ENCODE measurements around the gene OSCP1. TPM values are rescaled to one million over a fixed set of nuclear protein-coding genes. Genes with fewer than 3 reads are reported as not detected.

The OSCP1 gene
- total and polyA plus RNA-seq, 4 donors, result 4.2 to 8.6 (median 6.7) TPM

DNA sequence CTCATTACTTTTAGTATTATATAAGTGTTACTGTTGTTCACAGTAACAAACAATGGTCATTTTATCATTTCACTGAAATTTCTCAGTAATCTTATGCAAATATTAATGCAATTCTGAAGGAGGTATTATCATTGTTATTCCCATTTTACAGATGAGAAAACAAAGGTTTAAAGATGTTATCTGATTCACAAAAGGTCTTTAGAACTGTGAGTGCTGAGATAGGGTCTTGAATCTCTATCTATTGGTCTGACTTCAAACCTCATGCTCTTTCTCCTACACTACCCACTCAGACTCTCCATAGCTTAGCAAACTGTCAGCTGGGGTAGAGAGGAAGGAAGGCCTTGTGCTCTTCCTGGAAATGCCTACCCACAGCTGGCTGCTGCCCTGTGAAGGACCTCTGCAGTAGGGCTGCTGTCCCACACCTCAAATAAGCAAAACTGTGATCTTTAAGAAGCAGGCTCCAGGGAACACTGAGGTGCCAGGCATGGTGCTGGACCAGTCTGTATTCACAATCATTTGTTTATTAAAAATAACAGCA lies 6.2 kb upstream of the OSCP1 start:
- DNase-seq (no peak), ATAC-seq (ENCODE audit: low FRiP score) (no peak)
- Histone ChIP-seq H3K4me1 (ENCODE audit: control insufficient read depth in 1 of 2, insufficient read depth in 2 of 2, low read length in 2 of 2) (no peaks in the 10 kb centered on the region), H3K27ac (ENCODE audit: low read depth in 1 of 2, low read length in 2 of 2) (no peak overlapping the region), H3K27me3 (ENCODE audit: control insufficient read depth in 1 of 2, insufficient read depth in 2 of 2, low read length in 1 of 2) (no peaks in the 10 kb centered on the region), H3K9me3 (ENCODE audit: control insufficient read depth, low read length) (no peaks in the 10 kb centered on the region), H3K4me3 (ENCODE audit: low read length in 2 of 2) (no peak overlapping the region), H3K36me3 (ENCODE audit: control insufficient read depth in 1 of 2, insufficient read depth in 2 of 2, low read length in 1 of 2) (peaks cover 0 to 19% of the 10 kb centered on the region in 2 donors)
- intact Hi-C loops (cut with DNase I), result no loop called here

DNA sequence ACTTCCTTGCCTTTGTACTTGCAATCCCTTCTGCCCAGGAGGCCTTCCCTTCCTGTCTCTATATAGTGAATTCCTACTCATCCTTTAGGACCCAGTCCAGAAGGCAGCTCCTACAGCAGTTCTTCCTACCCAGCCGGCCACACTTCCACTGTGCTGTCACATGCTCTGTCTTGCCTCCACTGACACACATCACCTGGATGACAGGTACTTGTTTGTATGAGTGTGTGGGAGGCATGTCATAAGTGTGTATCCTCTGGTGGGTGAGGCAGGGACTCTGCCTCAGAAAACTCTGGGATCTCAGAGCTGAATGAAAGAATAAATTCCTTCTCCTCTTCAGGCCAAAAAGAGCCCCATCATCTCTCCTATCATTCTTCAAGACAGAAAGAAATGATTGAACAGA lies 5.1 kb upstream of the OSCP1 start:
- peaks cover 0 to 13% of the 10 kb centered on the region in 2 donors for H3K36me3 ChIP-seq (ENCODE audit: control insufficient read depth in 1 of 2, insufficient read depth in 2 of 2, low read length in 1 of 2)
- intact Hi-C loops (cut with DNase I), result no loop called here
- 84 to 86% methylated on average over 1 of the region's 1 CpG for WGBS, 2 donors

DNA sequence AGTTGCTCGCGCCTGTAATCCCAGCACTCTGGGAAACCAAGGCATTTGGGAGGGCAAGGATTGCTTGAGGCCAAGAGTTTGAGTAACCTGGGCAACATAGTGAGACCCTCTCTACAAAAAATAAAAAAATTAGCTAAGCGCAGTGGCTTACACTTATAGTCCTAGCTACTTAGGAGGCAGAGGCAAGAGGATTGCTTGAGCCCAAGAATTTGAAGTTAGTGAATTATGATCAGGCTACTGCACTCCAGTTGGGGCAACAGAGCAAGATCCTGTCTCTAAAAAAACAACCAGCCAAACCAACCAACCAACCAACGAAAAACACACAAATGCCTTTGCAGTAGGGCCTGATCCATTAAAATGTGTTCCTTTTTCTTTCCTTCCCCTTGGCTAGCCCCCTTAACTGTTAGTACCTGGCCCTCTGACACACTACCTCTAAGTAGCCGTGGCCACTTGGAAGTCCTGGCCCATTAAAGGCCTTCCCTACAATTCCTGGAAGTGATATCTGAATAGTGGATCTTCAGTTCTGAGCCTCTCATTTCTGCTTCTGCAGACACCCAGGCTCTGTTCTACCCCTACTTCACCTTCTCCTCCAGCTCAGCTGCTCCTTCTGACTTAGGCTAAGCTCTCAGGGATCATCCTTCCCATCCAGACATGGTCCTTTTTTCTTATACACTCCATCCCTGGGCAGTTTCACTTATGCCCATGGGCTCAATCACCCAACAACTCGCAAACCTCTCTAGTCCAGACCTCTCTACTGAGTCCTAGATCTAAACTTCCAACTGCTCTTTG lies 3.5 kb upstream of the OSCP1 start:
- H3K36me3 ChIP-seq (ENCODE audit: control insufficient read depth in 1 of 2, insufficient read depth in 2 of 2, low read length in 1 of 2), result peaks cover 0 to 11% of the 10 kb centered on the region in 2 donors
- no peak overlapping the region for H3K27ac ChIP-seq (ENCODE audit: low read depth in 1 of 2, low read length in 2 of 2)
- no peaks in the 10 kb centered on the region for H3K4me1 ChIP-seq (ENCODE audit: control insufficient read depth in 1 of 2, insufficient read depth in 2 of 2, low read length in 2 of 2)
- H3K27me3 ChIP-seq (ENCODE audit: control insufficient read depth in 1 of 2, insufficient read depth in 2 of 2, low read length in 1 of 2), result no peaks in the 10 kb centered on the region
- DNase-seq (no peak), ATAC-seq (ENCODE audit: low FRiP score) (no peak)
- H3K4me3 ChIP-seq (ENCODE audit: low read length in 2 of 2), result no peak overlapping the region
- WGBS, 2 donors, result 89 to 91% methylated on average over 6 of the region's 6 CpGs
- no peaks in the 10 kb centered on the region for H3K9me3 ChIP-seq (ENCODE audit: control insufficient read depth, low read length)
- intact Hi-C loops (cut with DNase I), result no loop called here

More for the DNA sequence above, 5.1 kb upstream of the OSCP1 start:
- Histone ChIP-seq H3K27me3 (ENCODE audit: control insufficient read depth in 1 of 2, insufficient read depth in 2 of 2, low read length in 1 of 2) (no peaks in the 10 kb centered on the region), H3K4me3 (ENCODE audit: low read length in 2 of 2) (no peak overlapping the region), H3K9me3 (ENCODE audit: control insufficient read depth, low read length) (no peaks in the 10 kb centered on the region), H3K4me1 (ENCODE audit: control insufficient read depth in 1 of 2, insufficient read depth in 2 of 2, low read length in 2 of 2) (no peaks in the 10 kb centered on the region), H3K27ac (ENCODE audit: low read depth in 1 of 2, low read length in 2 of 2) (no peak overlapping the region)
- no peak for DNase-seq
- ATAC-seq (ENCODE audit: low FRiP score), result no peak

DNA sequence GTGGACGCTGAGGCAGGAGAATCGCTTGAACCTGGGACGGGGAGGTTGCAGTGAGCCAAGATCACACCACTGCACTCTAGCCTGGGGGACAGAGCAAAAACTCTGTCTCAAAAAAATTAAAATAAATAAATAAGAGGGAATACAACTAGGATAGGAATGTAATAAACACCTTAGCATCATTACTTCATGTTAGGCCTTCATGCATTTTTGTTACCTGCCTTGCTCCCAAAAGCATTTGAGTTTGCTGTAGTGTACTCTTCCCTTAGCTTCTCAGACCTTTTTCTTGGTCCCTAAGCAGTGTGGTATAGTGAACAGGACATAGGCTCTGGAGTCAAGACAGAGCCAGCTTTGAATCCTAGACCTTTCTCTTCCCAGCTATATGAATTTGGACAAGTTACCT lies 2.8 kb upstream of the OSCP1 start:
- Histone ChIP-seq H3K9me3 (ENCODE audit: control insufficient read depth, low read length) (no peaks in the 10 kb centered on the region), H3K4me1 (ENCODE audit: control insufficient read depth in 1 of 2, insufficient read depth in 2 of 2, low read length in 2 of 2) (no peaks in the 10 kb centered on the region), H3K27me3 (ENCODE audit: control insufficient read depth in 1 of 2, insufficient read depth in 2 of 2, low read length in 1 of 2) (no peaks in the 10 kb centered on the region), H3K27ac (ENCODE audit: low read depth in 1 of 2, low read length in 2 of 2) (no peak overlapping the region), H3K4me3 (ENCODE audit: low read length in 2 of 2) (no peak overlapping the region), H3K36me3 (ENCODE audit: control insufficient read depth in 1 of 2, insufficient read depth in 2 of 2, low read length in 1 of 2) (peaks cover 0 to 9% of the 10 kb centered on the region in 2 donors)
- intact Hi-C loops (cut with DNase I), result no loop called here
- DNase-seq (no peak), ATAC-seq (ENCODE audit: low FRiP score) (no peak)
- 86 to 91% methylated on average over 3 of the region's 3 CpGs for WGBS, 2 donors

DNA sequence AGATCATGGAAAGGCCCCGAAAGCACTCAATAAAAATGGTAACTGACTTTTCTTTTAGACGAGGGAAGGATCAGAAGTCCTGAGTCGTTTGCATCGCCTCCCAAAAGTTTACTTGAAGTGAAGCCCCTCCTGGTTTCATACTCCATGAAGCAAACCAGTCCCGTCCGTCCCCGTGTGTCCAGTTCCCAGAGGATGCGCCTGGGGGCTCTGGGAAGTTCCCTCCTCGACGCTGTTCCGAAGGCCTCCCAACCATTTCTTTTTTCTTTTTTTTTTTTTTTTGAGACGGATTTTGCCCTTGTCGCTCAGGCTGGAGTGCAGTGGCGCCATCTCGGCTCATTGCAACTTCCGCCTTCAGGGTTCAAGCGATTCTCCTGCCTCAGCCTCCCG lies 661 bp upstream of the OSCP1 start:
- 26 to 28% methylated on average over 18 of the region's 18 CpGs for WGBS, 2 donors
- peak overlapping the region; percentile 37 to 53 for H3K4me3 ChIP-seq (ENCODE audit: low read length in 2 of 2)
- peak; percentile 39 for ATAC-seq (ENCODE audit: low FRiP score)
- H3K36me3 ChIP-seq (ENCODE audit: control insufficient read depth in 1 of 2, insufficient read depth in 2 of 2, low read length in 1 of 2), result peaks cover 0 to 1% of the 10 kb centered on the region in 2 donors
- no peaks in the 10 kb centered on the region for H3K4me1 ChIP-seq (ENCODE audit: control insufficient read depth in 1 of 2, insufficient read depth in 2 of 2, low read length in 2 of 2)
- H3K9me3 ChIP-seq (ENCODE audit: control insufficient read depth, low read length), result no peaks in the 10 kb centered on the region
- intact Hi-C loops (cut with DNase I), result no loop called here
- no peak for DNase-seq
- no peaks in the 10 kb centered on the region for H3K27me3 ChIP-seq (ENCODE audit: control insufficient read depth in 1 of 2, insufficient read depth in 2 of 2, low read length in 1 of 2)
- peak overlapping the region in 1 of 2 donors; percentile 86 for H3K27ac ChIP-seq (ENCODE audit: low read depth in 1 of 2, low read length in 2 of 2)

DNA sequence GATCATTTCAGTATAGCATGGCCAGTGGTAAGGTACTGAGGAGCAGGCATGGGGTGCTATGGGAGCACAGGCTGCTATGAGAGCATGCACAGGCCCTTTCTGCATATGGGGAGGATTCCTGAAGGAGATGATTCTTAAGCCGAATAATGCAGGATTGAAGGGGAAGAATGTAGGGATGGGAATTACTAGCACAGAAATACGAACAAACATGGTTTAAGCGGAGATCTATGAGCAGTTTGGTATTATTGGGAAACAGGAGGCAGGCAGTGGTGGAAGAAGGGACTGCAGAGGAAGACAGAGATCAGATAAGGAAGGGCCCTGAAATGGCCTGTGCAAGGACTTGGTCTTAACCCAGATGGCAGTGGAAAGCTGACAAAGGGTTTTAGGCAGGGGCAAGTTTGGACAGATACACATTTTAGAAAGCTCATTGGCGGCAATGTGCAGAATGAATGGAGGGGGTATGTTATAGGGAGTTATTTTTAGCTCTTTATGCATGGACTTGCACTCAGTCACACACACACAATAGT lies 1.7 kb downstream of the OSCP1 start:
- ATAC-seq (ENCODE audit: low FRiP score) (no peak), DNase-seq (no peak)
- intact Hi-C loops (cut with DNase I), result no loop called here
- H3K27ac ChIP-seq (ENCODE audit: low read depth in 1 of 2, low read length in 2 of 2), result no peak overlapping the region
- no peaks in the 10 kb centered on the region for H3K9me3 ChIP-seq (ENCODE audit: control insufficient read depth, low read length)
- no peaks in the 10 kb centered on the region for H3K4me1 ChIP-seq (ENCODE audit: control insufficient read depth in 1 of 2, insufficient read depth in 2 of 2, low read length in 2 of 2)
- H3K27me3 ChIP-seq (ENCODE audit: control insufficient read depth in 1 of 2, insufficient read depth in 2 of 2, low read length in 1 of 2), result no peaks in the 10 kb centered on the region
- H3K36me3 ChIP-seq (ENCODE audit: control insufficient read depth in 1 of 2, insufficient read depth in 2 of 2, low read length in 1 of 2), result no peaks in the 10 kb centered on the region
- H3K4me3 ChIP-seq (ENCODE audit: low read length in 2 of 2), result no peak overlapping the region
- WGBS, 2 donors, result 90% methylated on average over 4 of the region's 4 CpGs

DNA sequence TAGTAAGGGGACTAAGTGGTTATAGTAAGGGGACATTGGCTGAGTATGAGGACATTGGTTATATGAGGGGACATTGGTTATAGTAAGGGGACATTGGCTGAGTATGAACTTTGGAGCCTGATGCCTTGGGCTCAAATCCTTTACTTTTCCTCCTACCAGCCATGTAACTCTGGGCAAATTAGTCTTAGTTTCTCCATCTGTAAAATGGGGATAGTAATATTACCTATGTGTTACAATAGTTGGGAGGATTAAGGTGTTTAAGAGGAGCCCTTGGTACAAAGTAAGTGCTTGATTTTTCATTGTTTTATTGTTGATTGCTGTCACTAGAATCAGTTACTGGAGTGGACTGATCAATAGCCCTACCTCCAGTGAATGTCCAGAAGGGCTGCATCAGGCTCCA lies 2.8 kb downstream of the OSCP1 start:
- intact Hi-C loops (cut with DNase I), result no loop called here
- Histone ChIP-seq H3K36me3 (ENCODE audit: control insufficient read depth in 1 of 2, insufficient read depth in 2 of 2, low read length in 1 of 2) (no peaks in the 10 kb centered on the region), H3K4me3 (ENCODE audit: low read length in 2 of 2) (no peak overlapping the region), H3K4me1 (ENCODE audit: control insufficient read depth in 1 of 2, insufficient read depth in 2 of 2, low read length in 2 of 2) (no peaks in the 10 kb centered on the region), H3K27me3 (ENCODE audit: control insufficient read depth in 1 of 2, insufficient read depth in 2 of 2, low read length in 1 of 2) (no peaks in the 10 kb centered on the region), H3K9me3 (ENCODE audit: control insufficient read depth, low read length) (no peaks in the 10 kb centered on the region), H3K27ac (ENCODE audit: low read depth in 1 of 2, low read length in 2 of 2) (no peak overlapping the region)
- DNase-seq (no peak), ATAC-seq (ENCODE audit: low FRiP score) (no peak)

DNA sequence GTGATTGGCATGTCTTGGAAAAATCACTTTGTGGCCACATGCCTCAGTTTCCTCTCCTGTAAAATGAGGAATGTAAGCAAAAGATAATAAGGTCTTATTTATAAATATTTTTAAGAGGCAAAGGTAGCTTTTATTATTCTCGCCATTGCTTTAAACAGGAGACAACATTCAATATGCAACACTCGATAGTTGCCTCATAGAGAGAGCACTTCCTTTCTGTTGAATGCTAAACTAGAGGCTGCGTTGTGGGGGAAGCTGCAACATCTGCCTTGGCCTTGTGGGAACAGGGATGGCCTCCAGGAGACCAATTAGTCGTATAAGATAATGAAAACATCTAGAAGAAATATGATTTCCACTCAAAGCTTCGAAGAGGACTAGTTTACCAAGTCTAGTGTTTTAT lies 3.5 kb downstream of the OSCP1 start:
- ATAC-seq (ENCODE audit: low FRiP score), result no peak
- no peaks in the 10 kb centered on the region for H3K27me3 ChIP-seq (ENCODE audit: control insufficient read depth in 1 of 2, insufficient read depth in 2 of 2, low read length in 1 of 2)
- H3K27ac ChIP-seq (ENCODE audit: low read depth in 1 of 2, low read length in 2 of 2), result no peak overlapping the region
- DNase-seq, result no peak
- no peaks in the 10 kb centered on the region for H3K4me1 ChIP-seq (ENCODE audit: control insufficient read depth in 1 of 2, insufficient read depth in 2 of 2, low read length in 2 of 2)
- H3K4me3 ChIP-seq (ENCODE audit: low read length in 2 of 2), result no peak overlapping the region
- H3K36me3 ChIP-seq (ENCODE audit: control insufficient read depth in 1 of 2, insufficient read depth in 2 of 2, low read length in 1 of 2), result no peaks in the 10 kb centered on the region
- intact Hi-C loops (cut with DNase I), result no loop called here
- 71 to 77% methylated on average over 5 of the region's 5 CpGs for WGBS, 2 donors
- H3K9me3 ChIP-seq (ENCODE audit: control insufficient read depth, low read length), result no peaks in the 10 kb centered on the region

DNA sequence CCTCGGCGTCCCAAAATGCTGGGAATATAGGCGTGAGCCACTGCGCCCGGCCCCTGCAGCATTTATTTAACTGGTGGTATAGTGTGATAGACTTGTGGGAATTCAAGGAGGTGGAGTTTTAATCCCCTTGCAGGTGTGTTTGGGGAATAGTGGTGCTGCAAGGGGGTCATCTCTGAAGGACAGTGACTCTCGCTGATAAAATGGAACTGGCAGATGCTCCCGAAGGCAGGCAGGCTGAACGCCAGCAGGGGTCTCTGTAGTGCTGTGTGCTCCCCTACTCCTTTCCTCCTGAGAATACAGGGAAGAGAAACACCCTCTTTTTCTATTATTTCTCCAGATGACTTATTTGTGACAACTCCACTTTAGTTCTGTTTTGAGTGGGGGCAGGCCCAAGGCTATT lies 4.0 kb downstream of the OSCP1 start:
- intact Hi-C loops (cut with DNase I), result no loop called here
- 66 to 69% methylated on average over 8 of the region's 8 CpGs for WGBS, 2 donors
- H3K27me3 ChIP-seq (ENCODE audit: control insufficient read depth in 1 of 2, insufficient read depth in 2 of 2, low read length in 1 of 2), result no peaks in the 10 kb centered on the region
- H3K27ac ChIP-seq (ENCODE audit: low read depth in 1 of 2, low read length in 2 of 2), result no peak overlapping the region
- no peak for ATAC-seq (ENCODE audit: low FRiP score)
- H3K4me3 ChIP-seq (ENCODE audit: low read length in 2 of 2), result no peak overlapping the region
- no peaks in the 10 kb centered on the region for H3K36me3 ChIP-seq (ENCODE audit: control insufficient read depth in 1 of 2, insufficient read depth in 2 of 2, low read length in 1 of 2)
- DNase-seq, result no peak
- H3K9me3 ChIP-seq (ENCODE audit: control insufficient read depth, low read length), result no peaks in the 10 kb centered on the region
- H3K4me1 ChIP-seq (ENCODE audit: control insufficient read depth in 1 of 2, insufficient read depth in 2 of 2, low read length in 2 of 2), result no peaks in the 10 kb centered on the region

Data from aorta (tissue), 5 donors.